CD4-positive, alpha-beta T cell treated with Interleukin-4 for 1 hour (primary cell): ENCODE measurements around the gene CCDC6.
"Not testable (repeated sequence)": the region's sequence is repeated elsewhere in the genome, so short reads cannot be mapped to it uniquely, and the experiment has no call there.

Experiments
- DNase-seq, 2 donors: peaks; one replicate each; pipeline ENCODE4 v3.0.0-alpha.2; 2020 to 2022

Gene CCDC6

DNA sequence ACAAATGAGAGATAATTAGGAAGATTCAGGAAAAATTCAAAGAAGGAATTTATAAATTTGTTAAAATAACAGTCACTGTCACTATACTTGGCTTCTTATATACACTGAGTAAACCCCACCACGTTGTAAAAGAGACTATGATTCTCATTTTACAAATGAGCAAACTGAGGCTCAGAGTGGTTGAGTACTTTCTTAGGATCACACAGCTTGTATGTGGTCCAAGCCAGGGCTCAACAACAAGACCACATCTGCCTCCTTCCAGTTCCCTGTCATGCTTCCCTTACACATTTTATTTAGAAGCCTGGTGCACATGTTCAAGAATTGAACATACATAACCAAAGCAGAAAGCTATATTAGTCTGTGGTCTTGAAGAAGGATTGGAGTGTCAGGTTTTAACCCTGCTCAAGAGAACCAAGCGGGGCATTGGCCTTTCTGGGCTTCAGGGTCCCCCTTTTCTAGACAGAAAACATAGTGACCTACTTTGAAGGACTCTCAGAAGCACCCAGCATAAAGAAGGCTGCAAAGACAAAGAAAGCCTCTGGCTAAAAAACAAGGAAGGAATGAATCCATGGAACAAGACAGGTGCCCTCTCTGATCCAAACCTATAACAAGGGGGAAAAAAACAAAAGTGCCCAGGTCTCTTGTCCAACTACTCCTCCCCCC, 153.9 kb downstream of the CCDC6 start:
- DNase-seq = no peak

DNA sequence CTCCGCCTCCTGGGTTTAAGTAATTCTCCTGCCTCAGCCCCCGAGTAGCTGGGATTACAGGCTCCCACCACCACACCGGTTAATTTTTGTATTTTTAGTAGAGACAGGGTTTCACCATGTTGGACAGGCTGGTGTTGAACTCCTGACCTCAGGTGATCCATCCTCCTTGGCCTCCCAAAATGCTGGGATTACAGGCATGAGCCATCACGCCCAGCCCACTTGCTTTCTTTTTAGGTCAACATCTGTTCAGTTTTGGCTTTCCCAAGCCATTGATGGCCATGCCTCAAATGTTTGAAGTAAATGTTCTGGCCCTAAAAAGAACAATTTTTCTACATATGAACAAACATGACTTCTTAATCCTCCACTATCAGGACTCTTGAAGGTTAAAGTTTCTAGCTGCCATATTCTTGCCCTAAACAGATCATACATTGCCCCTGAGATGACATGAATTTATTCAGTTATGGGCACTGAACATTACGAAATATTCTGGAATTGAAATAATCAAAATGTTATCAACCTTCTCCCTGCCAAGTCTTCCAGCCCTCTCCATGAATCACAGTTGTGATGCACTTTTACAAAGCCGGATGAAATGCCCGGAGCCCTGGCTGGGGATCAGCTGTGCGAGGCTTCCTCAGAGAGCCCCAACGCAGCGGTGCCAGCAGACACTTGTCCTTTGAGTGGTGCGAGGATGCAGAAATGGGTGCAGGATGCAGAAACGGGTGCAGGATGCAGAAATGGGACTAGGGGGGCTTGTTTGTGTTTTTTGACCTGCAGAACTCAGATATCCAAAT, 156.0 kb downstream of the CCDC6 start:
- no peak for DNase-seq

DNA sequence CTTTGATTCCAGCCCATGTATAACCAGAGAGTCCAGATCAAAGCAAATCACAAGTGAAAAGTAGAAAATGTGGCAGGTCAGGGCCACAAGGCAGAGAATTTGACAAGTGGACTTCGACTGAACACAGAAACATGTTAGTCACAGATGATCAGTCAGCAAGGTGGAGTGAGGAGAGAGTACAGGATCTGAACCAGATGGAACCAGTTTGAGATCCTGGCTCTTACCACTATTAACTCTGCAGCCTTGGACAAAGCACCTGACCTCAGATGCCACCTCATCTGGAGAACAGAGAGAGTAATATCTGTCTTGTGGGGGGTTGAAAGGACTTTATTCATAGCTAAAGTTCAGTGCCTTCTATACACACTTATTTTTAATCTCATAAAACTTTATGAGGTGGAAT, 157.5 kb downstream of the CCDC6 start:
- DNase-seq = no peak

DNA sequence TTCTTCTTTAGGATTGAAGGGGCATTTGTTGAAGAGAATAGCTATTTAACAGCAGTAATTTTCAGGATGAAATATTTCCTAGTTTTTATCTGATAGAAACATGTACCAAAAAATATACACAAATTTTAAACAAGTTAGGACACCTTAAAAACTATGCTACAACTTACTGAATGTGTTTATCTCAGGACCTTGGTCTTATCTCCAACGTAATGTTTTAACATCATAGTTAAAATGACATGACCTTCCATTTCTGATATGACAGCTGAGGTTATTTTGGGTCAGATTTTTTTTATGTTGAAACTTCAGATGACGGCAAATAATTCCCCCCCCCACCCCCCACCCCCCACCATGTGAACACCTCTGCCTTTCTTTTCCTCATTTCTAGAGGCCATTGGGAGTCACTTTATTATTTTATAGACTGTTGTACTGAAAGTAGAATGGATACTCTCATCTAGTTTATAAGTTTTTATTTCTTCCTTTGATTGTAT, 161.1 kb downstream of the CCDC6 start:
- DNase-seq = no peak

DNA sequence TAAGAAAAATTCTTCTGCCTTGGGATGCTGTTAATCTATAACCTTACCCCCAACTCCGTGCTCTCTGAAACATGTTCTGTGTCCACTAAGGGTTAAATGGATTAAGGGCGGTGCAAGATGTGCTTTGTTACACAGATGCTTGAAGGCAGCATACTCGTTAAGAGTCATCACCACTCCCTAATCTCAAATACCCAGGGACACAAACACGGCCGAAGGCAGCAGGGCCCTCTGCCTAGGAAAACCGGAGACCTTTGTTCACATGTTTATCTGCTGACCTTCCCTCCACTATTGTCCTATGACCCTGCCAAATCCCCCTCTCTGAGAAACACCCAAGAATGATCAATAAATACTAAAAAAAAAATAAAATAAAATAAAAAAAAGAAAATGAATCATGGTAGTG, 161.6 kb downstream of the CCDC6 start:
- DNase-seq = not testable (repeated sequence)

DNA sequence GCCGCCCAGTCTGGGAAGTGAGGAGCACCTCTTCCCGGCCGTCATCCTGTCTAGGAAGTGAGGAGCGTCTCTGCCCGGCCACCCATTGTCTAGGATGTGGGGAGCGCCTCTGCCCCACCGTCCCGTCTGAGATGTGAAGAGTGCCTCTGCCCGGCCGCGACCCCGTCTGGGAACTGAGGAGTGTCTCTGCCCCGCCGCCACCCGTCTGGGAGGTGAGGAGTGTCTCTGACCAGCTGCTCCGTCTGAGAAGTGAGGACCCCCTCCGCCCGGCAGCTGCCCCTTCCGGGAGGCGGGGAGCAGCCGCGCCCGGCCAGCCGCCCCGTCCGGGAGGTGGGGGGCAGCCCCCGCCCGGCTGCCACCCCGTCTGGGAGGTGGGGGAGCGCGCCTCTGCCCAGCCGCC, 162.2 kb downstream of the CCDC6 start:
- DNase-seq = not testable (repeated sequence)

DNA sequence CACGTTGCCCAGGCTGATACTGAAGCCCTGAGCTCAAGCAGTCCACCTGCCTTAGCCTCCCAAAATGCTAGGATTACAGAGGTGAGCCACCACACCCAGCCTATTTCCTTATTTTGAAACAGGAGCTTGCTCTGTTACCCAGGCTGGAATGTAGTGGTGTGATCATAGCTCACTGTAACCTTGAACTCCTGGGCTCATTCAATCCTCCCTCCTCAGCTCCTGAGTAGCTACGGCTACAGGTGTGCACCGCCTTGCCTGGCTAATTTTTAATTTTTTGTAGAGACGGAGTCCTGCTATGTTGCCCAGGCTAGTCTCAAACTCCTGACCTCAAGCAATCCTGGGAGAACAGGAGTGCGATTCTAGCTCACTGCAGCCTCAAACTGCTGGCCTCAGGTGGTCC, 164.8 kb downstream of the CCDC6 start:
- no peak for DNase-seq

DNA sequence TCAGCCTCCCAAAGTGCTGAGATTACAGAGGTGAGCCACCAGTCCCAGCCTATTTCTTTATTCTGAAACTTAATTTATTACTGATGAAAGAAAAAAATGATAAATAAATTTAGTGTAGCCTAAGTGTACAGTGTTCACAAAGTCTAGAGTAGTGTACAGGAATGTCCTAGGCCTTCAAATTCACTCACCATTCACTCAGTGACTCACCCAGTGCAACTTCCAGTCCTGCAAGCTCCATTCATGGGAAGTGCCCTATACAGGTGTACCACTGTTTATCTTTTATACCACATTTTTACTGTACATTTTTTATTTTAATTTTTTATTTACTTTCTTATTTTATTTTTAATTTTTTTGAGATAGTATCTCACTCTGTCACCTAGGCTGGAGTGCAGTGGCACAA, 165.3 kb downstream of the CCDC6 start:
- no peak for DNase-seq
